Hepatocyte (in vitro differentiated cells): ENCODE results near the gene PRPF6. TPM values are rescaled to one million over a fixed set of nuclear protein-coding genes. Genes with fewer than 3 reads are reported as not detected.

Experiments
- DNase-seq: peaks from one replicate; pipeline ENCODE4 v3.0.0-alpha.2; 2016; ENCODE audit warnings: low spot score
- H2AFZ ChIP-seq: fragments of 200-600 bp; sonication (generic); 2 replicates; pipeline ENCODE4 v1.6.0; 2016; ENCODE audit warnings: antibody characterized with exemption, mild to moderate bottlenecking
- H3K27ac ChIP-seq: fragments of 200-600 bp; sonication (generic); 2 replicates; pipeline ENCODE4 v1.5.1; 2016; ENCODE audit warnings: mild to moderate bottlenecking
- H3K27me3 ChIP-seq: fragments of 200-600 bp; sonication (generic); 2 replicates; pipeline ENCODE4 v1.6.1; 2016
- H3K36me3 ChIP-seq: fragments of 200-600 bp; sonication (generic); replicated peaks from 2 replicates; pipeline ENCODE4 v1.5.1; 2016; ENCODE audit warnings: low read depth; ENCODE audit not compliant: insufficient read depth
- H3K4me1 ChIP-seq: fragments of 200-600 bp; sonication (generic); 2 replicates; pipeline ENCODE4 v1.5.1; 2016; ENCODE audit warnings: mild to moderate bottlenecking, moderate library complexity; ENCODE audit not compliant: insufficient read depth
- H3K4me2 ChIP-seq: fragments of 200-600 bp; sonication (generic); 2 replicates; pipeline ENCODE4 v1.6.0; 2016
- H3K4me3 ChIP-seq: fragments of 200-600 bp; sonication (generic); 2 replicates; pipeline ENCODE4 v1.5.1; 2016; ENCODE audit warnings: mild to moderate bottlenecking
- H3K79me2 ChIP-seq: fragments of 200-600 bp; sonication (generic); 2 replicates; pipeline ENCODE4 v1.6.0; 2017; ENCODE audit warnings: mild to moderate bottlenecking
- H3K9me2 ChIP-seq: fragments of 200-600 bp; sonication (generic); replicated peaks from 2 replicates; pipeline ENCODE4 v1.6.0; 2017; ENCODE audit warnings: mild to moderate bottlenecking; ENCODE audit not compliant: insufficient read depth
- H3K9me3 ChIP-seq: fragments of 200-600 bp; sonication (generic); 2 replicates; pipeline ENCODE4 v1.5.1; 2016; ENCODE audit warnings: low read depth, mild to moderate bottlenecking
- H4K20me1 ChIP-seq: fragments of 200-600 bp; sonication (generic); 2 replicates; pipeline ENCODE4 v1.6.0; 2016; ENCODE audit warnings: mild to moderate bottlenecking; ENCODE audit not compliant: insufficient read depth, poor library complexity, severe bottlenecking
- CTCF ChIP-seq: fragments of 200-600 bp; sonication (generic); IDR thresholded peaks from 2 replicates; pipeline ENCODE4 v1.5.1; 2016; ENCODE audit warnings: antibody characterized with exemption, mild to moderate bottlenecking; ENCODE audit not compliant: poor library complexity
- EZH2 ChIP-seq: fragments of 200-600 bp; sonication (generic); IDR thresholded peaks from 2 replicates; pipeline ENCODE4 v1.6.1; 2016; ENCODE audit warnings: antibody characterized with exemption, mild to moderate bottlenecking, borderline replicate concordance
- EZH2phosphoT487 ChIP-seq: fragments of 200-600 bp; sonication (generic); IDR thresholded peaks from one replicate; pipeline ENCODE4 v1.6.1; 2018; ENCODE audit warnings: antibody characterized with exemption, mild to moderate bottlenecking, low read depth, moderate library complexity; ENCODE audit not compliant: unreplicated experiment, severe bottlenecking
- WGBS: methylation state at CpG from one replicate; pipeline ENCODE4 v1.1.6; 2016; ENCODE audit warnings: low lambda C conversion rate; ENCODE audit errors: missing lambda C conversion rate; 5-methylcytosine and 5-hydroxymethylcytosine counted together
- polyA plus RNA-seq: library from polyadenylated mRNA; unstranded; fragments of >200 nt; fragmentation: Nextera tagmentation; extraction: Ambion mirVana; gene quantifications from 2 replicates; pipeline ENCODE4 v1.2.1, GENCODE V29; 2016
- total RNA-seq: library from RNA; depleted of rRNA; stranded (reverse); fragments of >200 nt; gene quantifications from 2 replicates; pipeline ENCODE4 v1.2.3, GENCODE V29; 2014

PRPF6 gene
- total and polyA plus RNA-seq, 2 experiments from 2014 or later = 37.3 to 41.3 TPM

- no peak overlapping the region for H3K4me2 ChIP-seq
- H3K27me3 ChIP-seq = no peaks in the 10 kb centered on the region
- H3K27ac ChIP-seq = no peak overlapping the region
Observed at GRCh38 chr20:64065974-64066343, 85.0 kb downstream of the PRPF6 start.

GRCh38 chr20:64067005-64067632 is 86.2 kb downstream of the PRPF6 start:
- peaks cover 12% of the 10 kb centered on the region for H3K79me2 ChIP-seq
- no peaks in the 10 kb centered on the region for H3K9me2 ChIP-seq
- H3K4me3 ChIP-seq = no peak overlapping the region
- 92% methylated on average over 6 of the region's 6 CpGs for WGBS
- no peak overlapping the region for H3K4me2 ChIP-seq
- DNase-seq = no peak
- H3K27ac ChIP-seq = no peak overlapping the region
- H3K9me3 ChIP-seq = no peaks in the 10 kb centered on the region
- no peaks in the 10 kb centered on the region for H3K27me3 ChIP-seq
- no peak for TF ChIP-seq EZH2
- TF ChIP-seq EZH2phosphoT487 = no peak
- TF ChIP-seq CTCF = no peak
- no peaks in the 10 kb centered on the region for H4K20me1 ChIP-seq
- H3K36me3 ChIP-seq = no peaks in the 10 kb centered on the region
- H2AFZ ChIP-seq = no peak overlapping the region
- peaks cover 12% of the 10 kb centered on the region for H3K4me1 ChIP-seq

More at GRCh38 chr20:64065974-64066343, 85.0 kb downstream of the PRPF6 start:
- Histone ChIP-seq H3K9me3 (no peaks in the 10 kb centered on the region), H3K9me2 (no peaks in the 10 kb centered on the region), H3K79me2 (peaks cover 12% of the 10 kb centered on the region), H3K4me1 (peaks cover 13% of the 10 kb centered on the region), H3K4me3 (no peak overlapping the region), H2AFZ (no peak overlapping the region), H4K20me1 (no peaks in the 10 kb centered on the region), H3K36me3 (no peaks in the 10 kb centered on the region)
- WGBS = 52% methylated on average over 5 of the region's 5 CpGs
- no peak for TF ChIP-seq EZH2phosphoT487
- no peak for TF ChIP-seq EZH2
- no peak for TF ChIP-seq CTCF
- DNase-seq = no peak

GRCh38 chr20:64067733-64068307 is 86.9 kb downstream of the PRPF6 start:
- TF ChIP-seq EZH2 (no peak), CTCF (no peak), EZH2phosphoT487 (no peak)
- H3K36me3 ChIP-seq = no peaks in the 10 kb centered on the region
- H3K27me3 ChIP-seq = no peaks in the 10 kb centered on the region
- H3K9me3 ChIP-seq = no peaks in the 10 kb centered on the region
- no peaks in the 10 kb centered on the region for H3K9me2 ChIP-seq
- no peak for DNase-seq
- H4K20me1 ChIP-seq = no peaks in the 10 kb centered on the region
- peaks cover 6% of the 10 kb centered on the region for H3K4me1 ChIP-seq
- H3K4me3 ChIP-seq = no peak overlapping the region
- WGBS = 87% methylated on average over 11 of the region's 12 CpGs
- H2AFZ ChIP-seq = no peak overlapping the region
- H3K27ac ChIP-seq = no peak overlapping the region
- peaks cover 12% of the 10 kb centered on the region for H3K79me2 ChIP-seq
- H3K4me2 ChIP-seq = no peak overlapping the region
